Placental epithelial cell (primary cell): Measurements from ENCODE around the gene SLC1A3. TPM values are rescaled to one million over a fixed set of nuclear protein-coding genes. Genes with fewer than 3 reads are reported as not detected.

ENCODE experiments used
- small RNA-seq: library from RNA; depleted of rRNA; stranded (forward); fragments of <200 nt; gene quantifications from one replicate; pipeline ENCODE3, GENCODE V24; 2012
- total RNA-seq: library from RNA; depleted of rRNA; stranded (reverse); fragments of >200 nt; gene quantifications from 2 replicates; pipeline ENCODE4 v1.2.3, GENCODE V29; 2012

Gene SLC1A3
- total RNA-seq = 29.8 and 109 TPM in 2 replicates

GRCh38 chr5:36606428-36607113 is at the start of gene SLC1A3:
TSS of gene SLC1A3 (plus strand) at chr5:36606606. CDS start at chr5:36608424, 1,818 bp downstream.

Small RNA genes within 50 kb of the gene (small RNA-seq; reads per million reads assigned to genes)
- not detected for gene AC010631.1
